CD8-positive, alpha-beta memory T cell (primary cell): ENCODE data around the gene CDK19. TPM values are rescaled to one million over a fixed set of nuclear protein-coding genes. Genes with fewer than 3 reads are reported as not detected.

Experiments used
- polyA plus RNA-seq: library from polyadenylated mRNA; unstranded; fragments of 300-500 nt; fragmentation: Illumina TruSeq; gene quantifications from one replicate; pipeline ENCODE4 v1.2.3, GENCODE V29; 2021
- total RNA-seq, 2 experiments: library from RNA; stranded (reverse); gene quantifications; one replicate each; pipeline ENCODE4 v1.2.3, GENCODE V29; 2021

Gene CDK19
- total and polyA plus RNA-seq, 3 experiments from 2014 or later: 2.1 to 9.1 (median 8.4) TPM

Other genes starting within 250 kb of the CDK19 start
- 10 to 100 TPM; 95.8 to 96.3 TPM for gene AMD1, start 59.3 kb upstream of the CDK19 start, total RNA-seq
- 52.0 TPM for gene AMD1, start 59.3 kb upstream of the CDK19 start, polyA plus RNA-seq
- gene GTF3C6, start 143.2 kb upstream of the CDK19 start, total RNA-seq: 100 to 1,000 TPM; 162 to 163 TPM
- 114 TPM for gene GTF3C6, start 143.2 kb upstream of the CDK19 start, polyA plus RNA-seq
- gene RPF2, start 166.6 kb upstream of the CDK19 start, total RNA-seq: 10 to 100 TPM; 68.0 to 69.8 TPM
- 29.5 TPM for gene RPF2, start 166.6 kb upstream of the CDK19 start, polyA plus RNA-seq